WTC11 (cell line): Measurements from ENCODE around the gene CHD9.

Experiments
- CTCF ChIP-seq: fragments of 200-600 bp; IDR thresholded peaks from 2 replicates; pipeline ENCODE4 v1.8.0; 2022; ENCODE audit warnings: antibody characterized with exemption
- ETV6 ChIP-seq: sonication (generic); formaldehyde crosslinking; IDR thresholded peaks from 2 replicates; pipeline ENCODE4 v1.8.1; 2022; ENCODE audit warnings: mild to moderate bottlenecking, missing genetic modification reagents
- GABPB1 ChIP-seq: sonication (generic); formaldehyde crosslinking; IDR thresholded peaks from 2 replicates; pipeline ENCODE4 v1.8.1; 2023; ENCODE audit warnings: mild to moderate bottlenecking, missing genetic modification reagents
- HMGXB4 ChIP-seq: sonication (generic); formaldehyde crosslinking; IDR thresholded peaks from 2 replicates; pipeline ENCODE4 v1.8.1; 2023; ENCODE audit warnings: mild to moderate bottlenecking, moderate library complexity, missing genetic modification reagents
- NR2C2 ChIP-seq: sonication (generic); formaldehyde crosslinking; IDR thresholded peaks from 2 replicates; pipeline ENCODE4 v1.8.0; 2022; ENCODE audit warnings: mild to moderate bottlenecking, missing genetic modification reagents
- PRDM15 ChIP-seq: sonication (generic); formaldehyde crosslinking; IDR thresholded peaks from 2 replicates; pipeline ENCODE4 v1.8.0; 2022; ENCODE audit warnings: missing genetic modification reagents
- STAT6 ChIP-seq: sonication (generic); formaldehyde crosslinking; conservative IDR thresholded peaks from 2 replicates; pipeline ENCODE4 v1.8.1; 2023; ENCODE audit warnings: mild to moderate bottlenecking, low read depth, missing genetic modification reagents, moderate library complexity
- ZNF263 ChIP-seq: sonication (generic); formaldehyde crosslinking; IDR thresholded peaks from 2 replicates; pipeline ENCODE4 v1.8.1; 2022; ENCODE audit warnings: low read depth, mild to moderate bottlenecking, moderate library complexity, missing genetic modification reagents
- ZNF317 ChIP-seq: sonication (generic); formaldehyde crosslinking; IDR thresholded peaks from 2 replicates; pipeline ENCODE4 v1.8.1; 2023; ENCODE audit warnings: low read depth, mild to moderate bottlenecking, moderate library complexity, missing genetic modification reagents, borderline replicate concordance
- ZNF423 ChIP-seq: fragments of 250-450 bp; sonication (Bioruptor Pico); IDR thresholded peaks from 2 replicates; pipeline ENCODE4 v2.1.2; 2022; ENCODE audit warnings: mild to moderate bottlenecking, moderate library complexity

GRCh38 chr16:53123747-53124146 is 69.0 kb downstream of the CHD9 start:
- no peak for TF ChIP-seq CTCF
- TF ChIP-seq STAT6 (CRISPR knock-in tag) = no peak
- no peak for TF ChIP-seq GABPB1 (CRISPR knock-in tag)
- TF ChIP-seq PRDM15 (CRISPR knock-in tag) = no peak
- TF ChIP-seq NR2C2 (CRISPR knock-in tag) = no peak
- TF ChIP-seq HMGXB4 (CRISPR knock-in tag) = no peak
- no peak for TF ChIP-seq ETV6
- no peak for TF ChIP-seq ZNF423
- no peak for TF ChIP-seq ZNF263 (CRISPR knock-in tag)
- TF ChIP-seq ZNF317 (CRISPR knock-in tag) = no peak
